ENCODE results near the gene CDC14A. TPM values are rescaled to one million over a fixed set of nuclear protein-coding genes. Genes with fewer than 3 reads are reported as not detected.

The CDC14A gene
- total RNA-seq, 1 experiment from 2014 or later = 11.1 TPM

DNA sequence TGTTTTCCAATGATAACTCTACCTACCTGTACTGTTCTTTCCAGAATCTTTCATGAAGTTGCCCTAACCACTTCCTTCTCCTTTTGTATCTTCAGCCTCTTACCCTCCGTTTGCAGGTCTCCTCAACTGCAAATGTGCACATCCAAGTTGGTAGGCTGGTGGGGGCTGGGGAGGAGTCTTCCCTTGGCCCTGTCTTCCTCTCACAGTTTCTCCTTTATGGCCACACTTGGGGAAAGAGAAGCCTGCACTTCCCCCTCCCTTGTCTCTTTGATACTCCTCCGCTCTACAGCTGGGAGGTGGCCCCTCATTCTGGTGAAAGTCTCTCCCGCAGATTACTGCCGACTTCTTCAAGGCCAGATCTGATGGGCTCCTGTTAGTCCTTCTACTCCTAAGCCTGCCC lies 158.8 kb downstream of the CDC14A start:
- DNase-seq (ENCODE audit: low spot score) (no peak), ATAC-seq (no peak)
- TF ChIP-seq SMAD4 (CRISPR knock-in tag; IDR thresholded peaks at IDR 0.05) (no peak), ZNF671 (CRISPR knock-in tag; IDR thresholded peaks at IDR 0.05) (no peak), STAT6 (CRISPR knock-in tag; conservative IDR thresholded peaks at IDR 0.05; ENCODE audit: low read depth) (no peak), ETV6 (CRISPR knock-in tag; IDR thresholded peaks at IDR 0.05) (no peak), OVOL2 (CRISPR knock-in tag; IDR thresholded peaks at IDR 0.05; ENCODE audit: borderline replicate concordance) (no peak), CREM (CRISPR knock-in tag; IDR thresholded peaks at IDR 0.05) (no peak), USF1 (CRISPR knock-in tag; IDR thresholded peaks at IDR 0.05) (no peak), HMGA2 (CRISPR knock-in tag; IDR thresholded peaks at IDR 0.05) (no peak), ZNF219 (CRISPR knock-in tag; IDR thresholded peaks at IDR 0.05; ENCODE audit: borderline replicate concordance) (no peak), ZNF232 (CRISPR knock-in tag; IDR thresholded peaks at IDR 0.05) (no peak), RELA (CRISPR knock-in tag; IDR thresholded peaks at IDR 0.05; ENCODE audit: borderline replicate concordance) (no peak), SP1 (CRISPR knock-in tag; conservative IDR thresholded peaks at IDR 0.05) (no peak), ARID4B (CRISPR knock-in tag; IDR thresholded peaks at IDR 0.05; ENCODE audit: borderline replicate concordance) (no peak), ERG (CRISPR knock-in tag; IDR thresholded peaks at IDR 0.05) (no peak)
- TF ChIP-seq, protein P1, sequence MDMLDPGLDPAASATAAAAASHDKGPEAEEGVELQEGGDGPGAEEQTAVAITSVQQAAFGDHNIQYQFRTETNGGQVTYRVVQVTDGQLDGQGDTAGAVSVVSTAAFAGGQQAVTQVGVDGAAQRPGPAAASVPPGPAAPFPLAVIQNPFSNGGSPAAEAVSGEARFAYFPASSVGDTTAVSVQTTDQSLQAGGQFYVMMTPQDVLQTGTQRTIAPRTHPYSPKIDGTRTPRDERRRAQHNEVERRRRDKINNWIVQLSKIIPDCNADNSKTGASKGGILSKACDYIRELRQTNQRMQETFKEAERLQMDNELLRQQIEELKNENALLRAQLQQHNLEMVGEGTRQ (CRISPR knock-in tag; IDR thresholded peaks at IDR 0.05) = no peak
- TF ChIP-seq, protein P2, sequence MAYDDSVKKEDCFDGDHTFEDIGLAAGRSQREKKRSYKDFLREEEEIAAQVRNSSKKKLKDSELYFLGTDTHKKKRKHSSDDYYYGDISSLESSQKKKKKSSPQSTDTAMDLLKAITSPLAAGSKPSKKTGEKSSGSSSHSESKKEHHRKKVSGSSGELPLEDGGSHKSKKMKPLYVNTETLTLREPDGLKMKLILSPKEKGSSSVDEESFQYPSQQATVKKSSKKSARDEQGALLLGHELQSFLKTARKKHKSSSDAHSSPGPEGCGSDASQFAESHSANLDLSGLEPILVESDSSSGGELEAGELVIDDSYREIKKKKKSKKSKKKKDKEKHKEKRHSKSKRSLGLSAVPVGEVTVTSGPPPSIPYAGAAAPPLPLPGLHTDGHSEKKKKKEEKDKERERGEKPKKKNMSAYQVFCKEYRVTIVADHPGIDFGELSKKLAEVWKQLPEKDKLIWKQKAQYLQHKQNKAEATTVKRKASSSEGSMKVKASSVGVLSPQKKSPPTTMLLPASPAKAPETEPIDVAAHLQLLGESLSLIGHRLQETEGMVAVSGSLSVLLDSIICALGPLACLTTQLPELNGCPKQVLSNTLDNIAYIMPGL (CRISPR knock-in tag; IDR thresholded peaks at IDR 0.05) = no peak
- TF ChIP-seq, protein P3, sequence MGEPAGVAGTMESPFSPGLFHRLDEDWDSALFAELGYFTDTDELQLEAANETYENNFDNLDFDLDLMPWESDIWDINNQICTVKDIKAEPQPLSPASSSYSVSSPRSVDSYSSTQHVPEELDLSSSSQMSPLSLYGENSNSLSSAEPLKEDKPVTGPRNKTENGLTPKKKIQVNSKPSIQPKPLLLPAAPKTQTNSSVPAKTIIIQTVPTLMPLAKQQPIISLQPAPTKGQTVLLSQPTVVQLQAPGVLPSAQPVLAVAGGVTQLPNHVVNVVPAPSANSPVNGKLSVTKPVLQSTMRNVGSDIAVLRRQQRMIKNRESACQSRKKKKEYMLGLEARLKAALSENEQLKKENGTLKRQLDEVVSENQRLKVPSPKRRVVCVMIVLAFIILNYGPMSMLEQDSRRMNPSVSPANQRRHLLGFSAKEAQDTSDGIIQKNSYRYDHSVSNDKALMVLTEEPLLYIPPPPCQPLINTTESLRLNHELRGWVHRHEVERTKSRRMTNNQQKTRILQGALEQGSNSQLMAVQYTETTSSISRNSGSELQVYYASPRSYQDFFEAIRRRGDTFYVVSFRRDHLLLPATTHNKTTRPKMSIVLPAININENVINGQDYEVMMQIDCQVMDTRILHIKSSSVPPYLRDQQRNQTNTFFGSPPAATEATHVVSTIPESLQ (CRISPR knock-in tag; IDR thresholded peaks at IDR 0.05) = no peak
- POLR2A ChIA-PET = no interaction called here
- no peaks in the 10 kb centered on the region for H3K4me1 Mint-ChIP-seq
- no peaks in the 10 kb centered on the region for H3K9me3 Mint-ChIP-seq
- CTCF ChIA-PET = no interaction called here
- no peak overlapping the region for H3K4me3 Mint-ChIP-seq
- H3K27ac Mint-ChIP-seq = no peak overlapping the region
- no peaks in the 10 kb centered on the region for H3K36me3 Mint-ChIP-seq
- H3K27me3 Mint-ChIP-seq (ENCODE audit: low read depth) = no peaks in the 10 kb centered on the region
